ENCODE results near the gene CASTOR1.

GRCh38 chr22:30290342-30291057, 1.2 kb upstream of the CASTOR1 start:
- TF ChIP-seq CTCF (IDR thresholded peaks at IDR 0.05): no peak
- no peak for TF ChIP-seq POLR2A (IDR thresholded peaks at IDR 0.05)
